HepG2 (cell line): ENCODE results near the gene RTL5. TPM values are rescaled to one million over a fixed set of nuclear protein-coding genes. Genes with fewer than 3 reads are reported as not detected.

Experiments
- ATAC-seq: fragments of 200-7000 bp; cut with Tn5 transposase; 3 replicates; pipeline ENCODE4 v1.9.1; 2020; ENCODE audit warnings: mild to moderate bottlenecking, moderate library complexity
- BruUV-seq: library from RNA; stranded (reverse); fragments of 400-500 nt; replicated peaks from 2 replicates; lab custom pipeline; 2021; lab: Mats Ljungman, UMichigan
- CTCF ChIA-PET: fragments of 300-600 bp; formaldehyde crosslinking; extraction: SDS; loops from one replicate; lab custom pipeline; 2021; ENCODE audit warnings: low total read pairs, inconsistent platforms, low intra/inter-chr PET ratio; lab: Yijun Ruan, JAX
- POLR2A ChIA-PET: fragments of 350-600 bp; sonication (Branson Sonifier 250); formaldehyde crosslinking; loops from one replicate; lab custom pipeline; 2020; ENCODE audit warnings: antibody characterized with exemption, inconsistent platforms; lab: Yijun Ruan, JAX
- DNase-seq: peaks from one replicate; pipeline ENCODE4 v3.0.0-alpha.2; 2015; ENCODE audit warnings: low spot score
- FAIRE-seq: peaks from 3 replicates; lab custom pipeline; 2011; peaks lifted over from hg19 to GRCh38; lab: Jason Lieb, UNC
- H2AFZ ChIP-seq: one replicate; pipeline ENCODE4 v1.6.1; 2011; ENCODE audit warnings: low read length, inconsistent platforms
- H3K27ac ChIP-seq: fragments of 300-600 bp; 3 replicates; pipeline ENCODE4 v1.8.0; 2011; ENCODE audit warnings: mixed run types, mild to moderate bottlenecking, mixed read lengths, low read length, inconsistent platforms; ENCODE audit not compliant: insufficient read depth; ENCODE audit errors: extremely low read length
- H3K27me3 ChIP-seq, 2 experiments: fragments of 200-600 bp in 1 of 2; 2 replicates in 1 of 2; 3 replicates in 1 of 2; pipeline versions ENCODE4 v1.6.0 to v1.8.0; 2011; ENCODE audit warnings: low read length in 2 of 2, mild to moderate bottlenecking in 2 of 2, moderate library complexity in 2 of 2, inconsistent platforms in 1 of 2; ENCODE audit not compliant: insufficient read depth in 2 of 2, control insufficient read depth in 1 of 2
- H3K36me3 ChIP-seq, 2 experiments: fragments of 200-600 bp in 1 of 2; replicated peaks in 1 of 2; 2 replicates in 1 of 2; 3 replicates in 1 of 2; pipeline versions ENCODE4 v1.5.1 to v1.8.0; 2011; ENCODE audit warnings: low read length in 2 of 2, inconsistent platforms in 1 of 2; ENCODE audit not compliant: insufficient read depth in 2 of 2, control insufficient read depth in 1 of 2
- H3K4me1 ChIP-seq: 2 replicates; pipeline ENCODE4 v1.5.1; 2012; ENCODE audit warnings: low read length, inconsistent platforms; ENCODE audit not compliant: insufficient read depth
- H3K4me2 ChIP-seq: 2 replicates; pipeline ENCODE4 v1.6.0; 2011; ENCODE audit warnings: low read depth, low read length, inconsistent platforms
- H3K4me3 ChIP-seq, 3 experiments: fragments of 200-600 bp in 1 of 3; sonication (generic), shearing (Covaris generic) in 1 of 3; replicated peaks in 1 of 3; 2 replicates each; pipeline ENCODE4 v1.5.1; 2011 to 2016; ENCODE audit warnings: low read length in 3 of 3, inconsistent platforms in 2 of 3, low read depth in 2 of 3, mild to moderate bottlenecking in 2 of 3, control low read depth in 1 of 3, mixed read lengths in 1 of 3; ENCODE audit not compliant: insufficient read depth in 1 of 3
- H3K79me2 ChIP-seq: one replicate; pipeline ENCODE4 v1.6.1; 2011; ENCODE audit warnings: low read length, inconsistent platforms; ENCODE audit not compliant: insufficient read depth
- H3K9ac ChIP-seq: 2 replicates; pipeline ENCODE4 v1.6.0; 2011; ENCODE audit warnings: mild to moderate bottlenecking, low read depth, low read length, inconsistent platforms; ENCODE audit not compliant: insufficient read depth
- H3K9me3 ChIP-seq: 2 replicates; pipeline ENCODE4 v1.5.1; 2012; ENCODE audit warnings: mild to moderate bottlenecking, low read length
- H4K20me1 ChIP-seq: 2 replicates; pipeline ENCODE4 v1.6.0; 2011; ENCODE audit warnings: inconsistent platforms, mild to moderate bottlenecking, low read length, moderate library complexity; ENCODE audit not compliant: insufficient read depth
- ELF3 ChIP-seq: IDR thresholded peaks from 2 replicates; pipeline ENCODE4 v1.6.1; 2016; ENCODE audit warnings: missing genetic modification reagents, missing compliant biosample characterization
- FOXO1 ChIP-seq: sonication (generic); formaldehyde crosslinking; IDR thresholded peaks from 2 replicates; pipeline ENCODE4 v1.4.0; 2020; ENCODE audit warnings: missing genetic modification reagents
- GZF1 ChIP-seq: sonication (generic); formaldehyde crosslinking; IDR thresholded peaks from 2 replicates; pipeline ENCODE4 v1.5.1; 2020; ENCODE audit warnings: mild to moderate bottlenecking, missing genetic modification reagents
- NR2C2 ChIP-seq: sonication (generic); formaldehyde crosslinking; IDR thresholded peaks from 2 replicates; pipeline ENCODE4 v1.4.0; 2020; ENCODE audit warnings: missing genetic modification reagents, mild to moderate bottlenecking, moderate library complexity, borderline replicate concordance
- POLR2AphosphoS2 ChIP-seq: IDR thresholded peaks from 2 replicates; pipeline ENCODE4 v1.6.1; 2011; ENCODE audit warnings: low read depth, low read length, improper control_type of control experiment
- RBAK ChIP-seq: sonication (generic); formaldehyde crosslinking; IDR thresholded peaks from 2 replicates; pipeline ENCODE4 v1.5.1; 2020; ENCODE audit warnings: mild to moderate bottlenecking, missing genetic modification reagents
- SNRNP70 ChIP-seq: fragments of 200-400 bp; formaldehyde crosslinking; IDR thresholded peaks from 2 replicates; pipeline ENCODE4 v1.6.1; 2017; ENCODE audit warnings: mild to moderate bottlenecking, low read depth, low read length, moderate library complexity
- WIZ ChIP-seq: sonication (generic); formaldehyde crosslinking; IDR thresholded peaks from 2 replicates; pipeline ENCODE4 v1.5.1; 2020; ENCODE audit warnings: mild to moderate bottlenecking, missing genetic modification reagents
- ZBTB42 ChIP-seq: sonication (generic); formaldehyde crosslinking; IDR thresholded peaks from 2 replicates; pipeline ENCODE4 v1.5.0; 2020; ENCODE audit warnings: mild to moderate bottlenecking, missing genetic modification reagents
- ZKSCAN5 ChIP-seq: sonication (generic); formaldehyde crosslinking; IDR thresholded peaks from 2 replicates; pipeline ENCODE4 v1.5.1; 2020; ENCODE audit warnings: mild to moderate bottlenecking, missing genetic modification reagents
- ZNF430 ChIP-seq: sonication (generic); formaldehyde crosslinking; IDR thresholded peaks from 2 replicates; pipeline ENCODE4 v1.9.0; 2021; ENCODE audit warnings: mild to moderate bottlenecking, missing genetic modification reagents
- ZNF768 ChIP-seq: sonication (generic); formaldehyde crosslinking; IDR thresholded peaks from 2 replicates; pipeline ENCODE4 v1.4.0; 2020; ENCODE audit warnings: missing genetic modification reagents
- WGBS: methylation state at CpG from one replicate; pipeline ENCODE4 v1.1.6; 2017; ENCODE audit warnings: low lambda C conversion rate; 5-methylcytosine and 5-hydroxymethylcytosine counted together
- in situ Hi-C: cut with HindIII; loops from 2 replicates; pipeline ENCODE4 v1.10.0; 2017; ENCODE audit warnings: low pct_unique_long_range_greater_than_20kb; ENCODE audit not compliant: extremely low pct_ligation_motif_present
- intact Hi-C: fragments of 100-400 bp; cut with micrococcal nuclease; formaldehyde crosslinking; loops from one replicate; pipeline ENCODE4 v1.10.0; 2022; ENCODE audit not compliant: unreplicated experiment
- polyA plus RNA-seq, 8 experiments: library from polyadenylated mRNA; depleted of rRNA in 3 of 8; stranded (reverse) in 7 of 8; unstranded in 1 of 8; fragments of >200 nt; fragmentation: Illumina TruSeq in 4 of 8; extraction: Trizol in 4 of 8; gene quantifications; 2 replicates each; pipeline versions ENCODE4 v1.2.1 to v1.2.3, GENCODE V29; 2011 to 2016; ENCODE audit warnings: low read depth in 4 of 8, missing spikeins in 1 of 8, mixed read lengths in 1 of 8; ENCODE audit not compliant: insufficient read depth in 1 of 8
- total RNA-seq, 5 experiments: library from RNA; depleted of rRNA; stranded (reverse); fragments of >200 nt; fragmentation: Illumina TruSeq; extraction: Trizol; gene quantifications; 2 replicates each; pipeline ENCODE4 v1.2.3, GENCODE V29; 2016; ENCODE audit warnings: low read depth in 1 of 5
- TF ChIP-seq, protein P1 (sequence below): sonication (generic); formaldehyde crosslinking; IDR thresholded peaks from 2 replicates; pipeline ENCODE4 v1.4.0; 2020; ENCODE audit warnings: missing genetic modification reagents
- TF ChIP-seq, protein P2 (sequence below): IDR thresholded peaks from 2 replicates; pipeline ENCODE4 v1.6.1; 2016; ENCODE audit warnings: low read depth
- TF ChIP-seq, protein P3 (sequence below): sonication (generic); formaldehyde crosslinking; conservative IDR thresholded peaks from 2 replicates; pipeline ENCODE4 v1.8.0; 2022; ENCODE audit warnings: mild to moderate bottlenecking, moderate library complexity, missing genetic modification reagents
- TF ChIP-seq, protein P4 (sequence below): sonication (generic); formaldehyde crosslinking; IDR thresholded peaks from 2 replicates; pipeline ENCODE4 v1.9.0; 2022; ENCODE audit warnings: low read depth, missing genetic modification reagents

The RTL5 gene
- total and polyA plus RNA-seq, 2 of the 13 experiments (the other 11 are each of a cell fraction or from before 2014, with no cell fraction given) = not detected

DNA sequence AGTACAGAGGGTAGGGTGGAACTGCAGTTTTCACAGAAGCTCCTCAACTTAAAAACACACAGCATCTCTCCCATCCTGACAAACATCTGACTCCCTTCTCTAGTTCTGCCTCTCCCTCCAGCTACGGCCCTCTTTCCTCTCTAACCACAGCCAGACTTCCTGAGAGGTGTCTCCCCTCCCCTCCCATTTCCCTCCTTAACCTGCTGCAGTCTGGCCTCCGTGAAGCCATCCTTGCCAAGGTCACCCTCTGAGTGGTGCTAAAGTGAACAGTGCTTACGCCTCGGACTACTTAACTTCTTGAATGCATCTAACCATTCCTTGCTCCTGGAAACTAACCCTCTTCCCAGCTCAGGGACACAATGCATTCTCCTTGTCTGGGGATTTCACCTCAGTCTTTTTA, 53.3 kb downstream of the RTL5 start:
- DNase-seq (no peak), ATAC-seq (no peak), FAIRE-seq (no peak)
- intact Hi-C loops = no loop called here
- no peak overlapping the region for H3K27ac ChIP-seq
- no peaks in the 10 kb centered on the region for H3K9me3 ChIP-seq
- no peak overlapping the region for H3K4me3 ChIP-seq
- no peaks in the 10 kb centered on the region for H3K36me3 ChIP-seq
- no TSS peak for BruUV-seq
- in situ Hi-C loops = no loop called here
- H3K4me2 ChIP-seq = no peak overlapping the region
- no peaks in the 10 kb centered on the region for H3K4me1 ChIP-seq
- H3K27me3 ChIP-seq = peaks cover 0 to 1% of the 10 kb centered on the region in 2 experiments; a peak in 2 of 5 replicates
- H4K20me1 ChIP-seq = no peaks in the 10 kb centered on the region
- H3K9ac ChIP-seq = no peak overlapping the region
- H3K79me2 ChIP-seq = no peaks in the 10 kb centered on the region
- no peak overlapping the region for H2AFZ ChIP-seq
- POLR2A ChIA-PET = no interaction called here
- CTCF ChIA-PET = no interaction called here
- WGBS = 3% methylated on average over 4 of the region's 4 CpGs
- TF ChIP-seq, protein P1, sequence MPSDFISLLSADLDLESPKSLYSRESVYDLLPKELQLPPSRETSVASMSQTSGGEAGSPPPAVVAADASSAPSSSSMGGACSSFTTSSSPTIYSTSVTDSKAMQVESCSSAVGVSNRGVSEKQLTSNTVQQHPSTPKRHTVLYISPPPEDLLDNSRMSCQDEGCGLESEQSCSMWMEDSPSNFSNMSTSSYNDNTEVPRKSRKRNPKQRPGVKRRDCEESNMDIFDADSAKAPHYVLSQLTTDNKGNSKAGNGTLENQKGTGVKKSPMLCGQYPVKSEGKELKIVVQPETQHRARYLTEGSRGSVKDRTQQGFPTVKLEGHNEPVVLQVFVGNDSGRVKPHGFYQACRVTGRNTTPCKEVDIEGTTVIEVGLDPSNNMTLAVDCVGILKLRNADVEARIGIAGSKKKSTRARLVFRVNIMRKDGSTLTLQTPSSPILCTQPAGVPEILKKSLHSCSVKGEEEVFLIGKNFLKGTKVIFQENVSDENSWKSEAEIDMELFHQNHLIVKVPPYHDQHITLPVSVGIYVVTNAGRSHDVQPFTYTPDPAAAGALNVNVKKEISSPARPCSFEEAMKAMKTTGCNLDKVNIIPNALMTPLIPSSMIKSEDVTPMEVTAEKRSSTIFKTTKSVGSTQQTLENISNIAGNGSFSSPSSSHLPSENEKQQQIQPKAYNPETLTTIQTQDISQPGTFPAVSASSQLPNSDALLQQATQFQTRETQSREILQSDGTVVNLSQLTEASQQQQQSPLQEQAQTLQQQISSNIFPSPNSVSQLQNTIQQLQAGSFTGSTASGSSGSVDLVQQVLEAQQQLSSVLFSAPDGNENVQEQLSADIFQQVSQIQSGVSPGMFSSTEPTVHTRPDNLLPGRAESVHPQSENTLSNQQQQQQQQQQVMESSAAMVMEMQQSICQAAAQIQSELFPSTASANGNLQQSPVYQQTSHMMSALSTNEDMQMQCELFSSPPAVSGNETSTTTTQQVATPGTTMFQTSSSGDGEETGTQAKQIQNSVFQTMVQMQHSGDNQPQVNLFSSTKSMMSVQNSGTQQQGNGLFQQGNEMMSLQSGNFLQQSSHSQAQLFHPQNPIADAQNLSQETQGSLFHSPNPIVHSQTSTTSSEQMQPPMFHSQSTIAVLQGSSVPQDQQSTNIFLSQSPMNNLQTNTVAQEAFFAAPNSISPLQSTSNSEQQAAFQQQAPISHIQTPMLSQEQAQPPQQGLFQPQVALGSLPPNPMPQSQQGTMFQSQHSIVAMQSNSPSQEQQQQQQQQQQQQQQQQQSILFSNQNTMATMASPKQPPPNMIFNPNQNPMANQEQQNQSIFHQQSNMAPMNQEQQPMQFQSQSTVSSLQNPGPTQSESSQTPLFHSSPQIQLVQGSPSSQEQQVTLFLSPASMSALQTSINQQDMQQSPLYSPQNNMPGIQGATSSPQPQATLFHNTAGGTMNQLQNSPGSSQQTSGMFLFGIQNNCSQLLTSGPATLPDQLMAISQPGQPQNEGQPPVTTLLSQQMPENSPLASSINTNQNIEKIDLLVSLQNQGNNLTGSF = no peak
- no peak for TF ChIP-seq ELF3
- TF ChIP-seq NR2C2 (CRISPR knock-in tag) = no peak
- TF ChIP-seq WIZ (CRISPR knock-in tag) = no peak
- no peak for TF ChIP-seq ZNF430
- no peak for TF ChIP-seq SNRNP70
- no peak for TF ChIP-seq GZF1
- TF ChIP-seq, protein P2, sequence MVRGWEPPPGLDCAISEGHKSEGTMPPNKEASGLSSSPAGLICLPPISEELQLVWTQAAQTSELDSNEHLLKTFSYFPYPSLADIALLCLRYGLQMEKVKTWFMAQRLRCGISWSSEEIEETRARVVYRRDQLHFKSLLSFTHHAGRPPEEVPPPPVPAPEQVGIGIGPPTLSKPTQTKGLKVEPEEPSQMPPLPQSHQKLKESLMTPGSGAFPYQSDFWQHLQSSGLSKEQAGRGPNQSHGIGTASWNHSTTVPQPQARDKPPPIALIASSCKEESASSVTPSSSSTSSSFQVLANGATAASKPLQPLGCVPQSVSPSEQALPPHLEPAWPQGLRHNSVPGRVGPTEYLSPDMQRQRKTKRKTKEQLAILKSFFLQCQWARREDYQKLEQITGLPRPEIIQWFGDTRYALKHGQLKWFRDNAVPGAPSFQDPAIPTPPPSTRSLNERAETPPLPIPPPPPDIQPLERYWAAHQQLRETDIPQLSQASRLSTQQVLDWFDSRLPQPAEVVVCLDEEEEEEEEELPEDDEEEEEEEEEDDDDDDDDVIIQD (CRISPR knock-in tag) = no peak
- TF ChIP-seq POLR2AphosphoS2 = no peak
- TF ChIP-seq FOXO1 = no peak
- TF ChIP-seq ZKSCAN5 (CRISPR knock-in tag) = no peak
- TF ChIP-seq, protein P3, sequence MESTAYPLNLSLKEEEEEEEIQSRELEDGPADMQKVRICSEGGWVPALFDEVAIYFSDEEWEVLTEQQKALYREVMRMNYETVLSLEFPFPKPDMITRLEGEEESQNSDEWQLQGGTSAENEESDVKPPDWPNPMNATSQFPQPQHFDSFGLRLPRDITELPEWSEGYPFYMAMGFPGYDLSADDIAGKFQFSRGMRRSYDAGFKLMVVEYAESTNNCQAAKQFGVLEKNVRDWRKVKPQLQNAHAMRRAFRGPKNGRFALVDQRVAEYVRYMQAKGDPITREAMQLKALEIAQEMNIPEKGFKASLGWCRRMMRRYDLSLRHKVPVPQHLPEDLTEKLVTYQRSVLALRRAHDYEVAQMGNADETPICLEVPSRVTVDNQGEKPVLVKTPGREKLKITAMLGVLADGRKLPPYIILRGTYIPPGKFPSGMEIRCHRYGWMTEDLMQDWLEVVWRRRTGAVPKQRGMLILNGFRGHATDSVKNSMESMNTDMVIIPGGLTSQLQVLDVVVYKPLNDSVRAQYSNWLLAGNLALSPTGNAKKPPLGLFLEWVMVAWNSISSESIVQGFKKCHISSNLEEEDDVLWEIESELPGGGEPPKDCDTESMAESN (CRISPR knock-in tag) = no peak
- TF ChIP-seq, protein P4, sequence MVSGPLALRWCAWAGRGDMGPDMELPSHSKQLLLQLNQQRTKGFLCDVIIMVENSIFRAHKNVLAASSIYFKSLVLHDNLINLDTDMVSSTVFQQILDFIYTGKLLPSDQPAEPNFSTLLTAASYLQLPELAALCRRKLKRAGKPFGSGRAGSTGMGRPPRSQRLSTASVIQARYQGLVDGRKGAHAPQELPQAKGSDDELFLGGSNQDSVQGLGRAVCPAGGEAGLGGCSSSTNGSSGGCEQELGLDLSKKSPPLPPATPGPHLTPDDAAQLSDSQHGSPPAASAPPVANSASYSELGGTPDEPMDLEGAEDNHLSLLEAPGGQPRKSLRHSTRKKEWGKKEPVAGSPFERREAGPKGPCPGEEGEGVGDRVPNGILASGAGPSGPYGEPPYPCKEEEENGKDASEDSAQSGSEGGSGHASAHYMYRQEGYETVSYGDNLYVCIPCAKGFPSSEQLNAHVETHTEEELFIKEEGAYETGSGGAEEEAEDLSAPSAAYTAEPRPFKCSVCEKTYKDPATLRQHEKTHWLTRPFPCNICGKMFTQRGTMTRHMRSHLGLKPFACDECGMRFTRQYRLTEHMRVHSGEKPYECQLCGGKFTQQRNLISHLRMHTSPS (CRISPR knock-in tag) = no peak
- TF ChIP-seq ZBTB42 (CRISPR knock-in tag) = no peak
- TF ChIP-seq ZNF768 = no peak
- TF ChIP-seq RBAK (CRISPR knock-in tag) = no peak
